CD14-positive monocyte (primary cell): ENCODE data around the gene ZBTB44. TPM values are rescaled to one million over a fixed set of nuclear protein-coding genes. Genes with fewer than 3 reads are reported as not detected.

Experiments
- DNase-seq, 3 donors: peaks; one replicate each; pipeline ENCODE4 v3.0.0-alpha.2; 2011 to 2022
- H2AFZ ChIP-seq: 2 replicates; pipeline ENCODE4 v1.6.0; 2012; ENCODE audit warnings: mild to moderate bottlenecking, low read depth, low read length, inconsistent platforms; ENCODE audit not compliant: insufficient read depth, poor library complexity, severe bottlenecking
- H3K27ac ChIP-seq, 2 donors: 1 replicate in 1 of 2; 2 replicates in 1 of 2; pipeline ENCODE4 v1.5.1; 2012 to 2013; ENCODE audit warnings: low read length in 2 of 2, control low read depth in 1 of 2, inconsistent platforms in 1 of 2, low read depth in 1 of 2, mild to moderate bottlenecking in 1 of 2
- H3K27me3 ChIP-seq, 2 donors: one replicate each; pipeline versions ENCODE4 v1.6.0 to v1.6.1; 2011 to 2013; ENCODE audit warnings: low read length in 2 of 2; ENCODE audit not compliant: control insufficient read depth in 2 of 2, insufficient read depth in 2 of 2
- H3K36me3 ChIP-seq, 2 donors: replicated peaks in 1 of 2; 1 replicate in 1 of 2; 2 replicates in 1 of 2; pipeline versions ENCODE4 v1.5.1 to v1.6.1; 2012 to 2013; ENCODE audit warnings: low read length in 2 of 2, control low read depth in 1 of 2, inconsistent platforms in 1 of 2, mild to moderate bottlenecking in 1 of 2; ENCODE audit not compliant: insufficient read depth in 2 of 2, control insufficient read depth in 1 of 2
- H3K4me1 ChIP-seq, 2 donors: 1 replicate in 1 of 2; 2 replicates in 1 of 2; pipeline versions ENCODE4 v1.5.1 to v1.6.1; 2012 to 2013; ENCODE audit warnings: low read length in 2 of 2, control low read depth in 1 of 2, inconsistent platforms in 1 of 2, mild to moderate bottlenecking in 1 of 2, moderate library complexity in 1 of 2; ENCODE audit not compliant: insufficient read depth in 2 of 2, control insufficient read depth in 1 of 2
- H3K4me2 ChIP-seq: replicated peaks from 2 replicates; pipeline ENCODE3; 2012; ENCODE audit warnings: low read length, moderate library complexity, mild to moderate bottlenecking; ENCODE audit not compliant: poor library complexity, severe bottlenecking; ENCODE audit errors: extremely low read depth
- H3K4me3 ChIP-seq, 3 experiments: fragments of 200-600 bp in 1 of 3; sonication (generic) in 1 of 3; replicated peaks in 1 of 3; 1 replicate in 2 of 3; 2 replicates in 1 of 3; pipeline ENCODE4 v1.5.1; 2011 to 2013; ENCODE audit warnings: low read length in 3 of 3, mild to moderate bottlenecking in 3 of 3, control low read depth in 2 of 3, low read depth in 2 of 3, inconsistent platforms in 1 of 3, moderate library complexity in 1 of 3
- H3K79me2 ChIP-seq: 2 replicates; pipeline ENCODE4 v1.6.0; 2012; ENCODE audit warnings: mild to moderate bottlenecking, control low read depth, inconsistent platforms, low read length, moderate library complexity; ENCODE audit not compliant: insufficient read depth
- H3K9ac ChIP-seq: 2 replicates; pipeline ENCODE4 v1.6.0; 2017; ENCODE audit warnings: low read length, mild to moderate bottlenecking; ENCODE audit not compliant: insufficient read depth, poor library complexity, severe bottlenecking
- H3K9me3 ChIP-seq, 2 donors: replicated peaks in 1 of 2; 1 replicate in 1 of 2; 2 replicates in 1 of 2; pipeline versions ENCODE4 v1.5.1 to v1.6.1; 2012 to 2013; ENCODE audit warnings: low read length in 2 of 2, control low read depth in 1 of 2; ENCODE audit not compliant: control insufficient read depth in 1 of 2, insufficient read depth in 1 of 2
- H4K20me1 ChIP-seq: 2 replicates; pipeline ENCODE4 v1.6.0; 2012; ENCODE audit warnings: mild to moderate bottlenecking, low read length, control low read depth, moderate library complexity; ENCODE audit not compliant: insufficient read depth
- H3K27ac Mint-ChIP-seq, 7 donors: one replicate each; pipeline ENCODE4 v1.8.0; 2020; ENCODE audit warnings: mild to moderate bottlenecking in 7 of 7, mixed read lengths in 7 of 7, moderate library complexity in 6 of 7, inconsistent platforms in 2 of 7
- H3K27me3 Mint-ChIP-seq, 3 donors: one replicate each; pipeline ENCODE4 v1.8.0; 2021 to 2022; ENCODE audit warnings: low read depth in 3 of 3, mild to moderate bottlenecking in 3 of 3, mixed read lengths in 3 of 3, moderate library complexity in 3 of 3, inconsistent platforms in 1 of 3
- H3K36me3 Mint-ChIP-seq, 2 donors: one replicate each; pipeline ENCODE4 v1.8.0; 2020; ENCODE audit warnings: mixed read lengths in 2 of 2, inconsistent platforms in 1 of 2, mild to moderate bottlenecking in 1 of 2
- H3K4me1 Mint-ChIP-seq: one replicate; pipeline ENCODE4 v1.8.0; 2020; ENCODE audit warnings: mild to moderate bottlenecking, mixed read lengths
- H3K4me3 Mint-ChIP-seq, 2 donors: one replicate each; pipeline ENCODE4 v1.8.0; 2020; ENCODE audit warnings: mild to moderate bottlenecking in 2 of 2, mixed read lengths in 2 of 2, moderate library complexity in 1 of 2
- H3K9me3 Mint-ChIP-seq, 7 donors: one replicate each; pipeline ENCODE4 v1.8.0; 2020 to 2022; ENCODE audit warnings: mixed read lengths in 7 of 7, mild to moderate bottlenecking in 6 of 7, moderate library complexity in 6 of 7, inconsistent platforms in 2 of 7
- WGBS: methylation state at CpG from one replicate; pipeline ENCODE4 v1.1.5; 2013; ENCODE audit warnings: missing lambda C conversion rate; ENCODE audit not compliant: insufficient coverage; 5-methylcytosine and 5-hydroxymethylcytosine counted together
- intact Hi-C, 2 donors: fragments of 100-400 bp; cut with micrococcal nuclease; formaldehyde crosslinking; loops; one replicate each; pipeline versions ENCODE4 v1.15.0 to v1.15.1; 2023
- polyA plus RNA-seq, 3 donors: library from polyadenylated mRNA; depleted of rRNA in 1 of 3; unstranded in 2 of 3; stranded (reverse) in 1 of 3; fragments of 300-500 nt in 2 of 3; fragments of >200 nt in 1 of 3; fragmentation: Illumina TruSeq in 2 of 3; gene quantifications; 1 replicate in 2 of 3; 2 replicates in 1 of 3; pipeline ENCODE4 v1.2.3, GENCODE V29; 2012 to 2021
- TF ChIP-seq, protein P1 (sequence below): fragments of 200-600 bp; IDR thresholded peaks from one replicate; pipeline ENCODE4 v1.8.0; 2022; ENCODE audit warnings: antibody characterized with exemption, mild to moderate bottlenecking

ZBTB44 gene
- polyA plus RNA-seq, 3 donors = 2.4 to 21.3 (median 2.7) TPM

- H3K4me3 ChIP-seq = no peak overlapping the region
- H3K9ac ChIP-seq = no peak overlapping the region
- DNase-seq = no peak
- H4K20me1 ChIP-seq = no peaks in the 10 kb centered on the region
- H3K9me3 Mint-ChIP-seq = peaks cover 8 to 30% (median 17%) of the 10 kb centered on the region in 7 donors
- TF ChIP-seq, protein P1, sequence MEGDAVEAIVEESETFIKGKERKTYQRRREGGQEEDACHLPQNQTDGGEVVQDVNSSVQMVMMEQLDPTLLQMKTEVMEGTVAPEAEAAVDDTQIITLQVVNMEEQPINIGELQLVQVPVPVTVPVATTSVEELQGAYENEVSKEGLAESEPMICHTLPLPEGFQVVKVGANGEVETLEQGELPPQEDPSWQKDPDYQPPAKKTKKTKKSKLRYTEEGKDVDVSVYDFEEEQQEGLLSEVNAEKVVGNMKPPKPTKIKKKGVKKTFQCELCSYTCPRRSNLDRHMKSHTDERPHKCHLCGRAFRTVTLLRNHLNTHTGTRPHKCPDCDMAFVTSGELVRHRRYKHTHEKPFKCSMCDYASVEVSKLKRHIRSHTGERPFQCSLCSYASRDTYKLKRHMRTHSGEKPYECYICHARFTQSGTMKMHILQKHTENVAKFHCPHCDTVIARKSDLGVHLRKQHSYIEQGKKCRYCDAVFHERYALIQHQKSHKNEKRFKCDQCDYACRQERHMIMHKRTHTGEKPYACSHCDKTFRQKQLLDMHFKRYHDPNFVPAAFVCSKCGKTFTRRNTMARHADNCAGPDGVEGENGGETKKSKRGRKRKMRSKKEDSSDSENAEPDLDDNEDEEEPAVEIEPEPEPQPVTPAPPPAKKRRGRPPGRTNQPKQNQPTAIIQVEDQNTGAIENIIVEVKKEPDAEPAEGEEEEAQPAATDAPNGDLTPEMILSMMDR = no peak
- H3K27ac Mint-ChIP-seq = no peak overlapping the region
- no peak overlapping the region for H3K4me2 ChIP-seq
- H3K4me1 Mint-ChIP-seq = no peaks in the 10 kb centered on the region
- peaks cover 4 to 10% of the 10 kb centered on the region in 2 donors for H3K9me3 ChIP-seq
- H2AFZ ChIP-seq = no peak overlapping the region
- WGBS = 93% methylated on average over 2 of the region's 7 CpGs
- peaks cover 0 to 2% (median 1%) of the 10 kb centered on the region in 3 donors for H3K27me3 Mint-ChIP-seq
- no peaks in the 10 kb centered on the region for H3K4me1 ChIP-seq
- H3K4me3 Mint-ChIP-seq = no peak overlapping the region
- H3K36me3 ChIP-seq = no peaks in the 10 kb centered on the region
- no peaks in the 10 kb centered on the region for H3K79me2 ChIP-seq
- no peaks in the 10 kb centered on the region for H3K27me3 ChIP-seq
- no peak overlapping the region for H3K27ac ChIP-seq
- no peaks in the 10 kb centered on the region for H3K36me3 Mint-ChIP-seq
- intact Hi-C loops = no loop called here
These were observed 9.0 kb upstream of the ZBTB44 start for GRCh38 chr11:130323452-130324450.

GRCh38 chr11:130322126-130322525 is 7.4 kb upstream of the ZBTB44 start:
- H3K27ac ChIP-seq = no peak overlapping the region
- TF ChIP-seq, protein P1 = no peak
- no peak for DNase-seq
- H3K4me3 ChIP-seq = no peak overlapping the region
- Mint-ChIP-seq H3K4me3 (no peak overlapping the region), H3K4me1 (no peaks in the 10 kb centered on the region), H3K36me3 (no peaks in the 10 kb centered on the region), H3K9me3 (peaks cover 4 to 26% (median 14%) of the 10 kb centered on the region in 7 donors), H3K27ac (no peak overlapping the region), H3K27me3 (peaks cover 0 to 2% (median 1%) of the 10 kb centered on the region in 3 donors)
- H4K20me1 ChIP-seq = no peaks in the 10 kb centered on the region
- no peak overlapping the region for H3K4me2 ChIP-seq
- peaks cover 4 to 10% of the 10 kb centered on the region in 2 donors for H3K9me3 ChIP-seq
- no peaks in the 10 kb centered on the region for H3K36me3 ChIP-seq
- H2AFZ ChIP-seq = no peak overlapping the region
- intact Hi-C loops = no loop called here
- 100% methylated on average over 1 of the region's 5 CpGs for WGBS
- no peak overlapping the region for H3K9ac ChIP-seq
- no peaks in the 10 kb centered on the region for H3K4me1 ChIP-seq
- H3K27me3 ChIP-seq = no peaks in the 10 kb centered on the region
- no peaks in the 10 kb centered on the region for H3K79me2 ChIP-seq
